HepG2 (cell line): Measurements from ENCODE around the gene STIM2. TPM values are rescaled to one million over a fixed set of nuclear protein-coding genes. Genes with fewer than 3 reads are reported as not detected.

Experiments used
- ARNT ChIP-seq: fragments of 450-650 bp; IDR thresholded peaks from 2 replicates; pipeline ENCODE4 v1.6.1; 2017
- FOXJ3 ChIP-seq: sonication (generic); formaldehyde crosslinking; IDR thresholded peaks from 2 replicates; pipeline ENCODE4 v1.4.0; 2020; ENCODE audit warnings: missing genetic modification reagents, mild to moderate bottlenecking, borderline replicate concordance
- FOXO1 ChIP-seq: sonication (generic); formaldehyde crosslinking; IDR thresholded peaks from 2 replicates; pipeline ENCODE4 v1.4.0; 2020; ENCODE audit warnings: missing genetic modification reagents
- KDM3A ChIP-seq: IDR thresholded peaks from 2 replicates; pipeline ENCODE4 v1.6.1; 2018; ENCODE audit warnings: low read depth, missing compliant biosample characterization
- KLF15 ChIP-seq: sonication (generic); formaldehyde crosslinking; IDR thresholded peaks from 2 replicates; pipeline ENCODE4 v1.8.1; 2023; ENCODE audit warnings: borderline replicate concordance, mild to moderate bottlenecking, inconsistent platforms, missing genetic modification reagents, mixed read lengths
- NR1H2 ChIP-seq: sonication (generic); formaldehyde crosslinking; IDR thresholded peaks from 2 replicates; pipeline ENCODE4 v1.8.1; 2022; ENCODE audit warnings: low read depth, missing genetic modification reagents, borderline replicate concordance
- NR2C2 ChIP-seq: sonication (generic); formaldehyde crosslinking; IDR thresholded peaks from 2 replicates; pipeline ENCODE4 v1.4.0; 2020; ENCODE audit warnings: missing genetic modification reagents, mild to moderate bottlenecking, moderate library complexity, borderline replicate concordance
- PRMT3 ChIP-seq: sonication (generic); formaldehyde crosslinking; IDR thresholded peaks from 2 replicates; pipeline ENCODE4 v1.8.1; 2022; ENCODE audit warnings: low read depth, mild to moderate bottlenecking, moderate library complexity, missing genetic modification reagents, borderline replicate concordance
- PTBP1 ChIP-seq: fragments of 200-400 bp; formaldehyde crosslinking; IDR thresholded peaks from 2 replicates; pipeline ENCODE4 v1.6.1; 2018; ENCODE audit warnings: low read length, low read depth; ENCODE audit not compliant: poor library complexity, severe bottlenecking
- RBFOX2 ChIP-seq: fragments of 200-400 bp; formaldehyde crosslinking; IDR thresholded peaks from 2 replicates; pipeline ENCODE4 v1.6.1; 2017; ENCODE audit warnings: low read depth, mild to moderate bottlenecking, low read length
- SOX13 ChIP-seq, 3 experiments: fragments of 450-650 bp in 1 of 3; sonication (generic) in 1 of 3; formaldehyde crosslinking in 1 of 3; IDR thresholded peaks in 2 of 3; conservative IDR thresholded peaks in 1 of 3; 2 replicates each; pipeline versions ENCODE4 v1.5.0 to v1.6.1; 2016 to 2020; ENCODE audit warnings: antibody characterized with exemption in 1 of 3, mild to moderate bottlenecking in 1 of 3, missing compliant biosample characterization in 1 of 3, missing genetic modification reagents in 1 of 3, moderate library complexity in 1 of 3
- TCF7L2 ChIP-seq: IDR thresholded peaks from 2 replicates; pipeline ENCODE4 v1.6.1; 2011; ENCODE audit warnings: mild to moderate bottlenecking, low read depth, low read length, moderate library complexity
- TEAD3 ChIP-seq: optimal IDR thresholded peaks from 2 replicates; pipeline ENCODE3; 2016; ENCODE audit warnings: borderline replicate concordance
- ZFP62 ChIP-seq: sonication (generic); formaldehyde crosslinking; IDR thresholded peaks from 2 replicates; pipeline ENCODE4 v1.4.0; 2020; ENCODE audit warnings: missing genetic modification reagents
- ZFP90 ChIP-seq: sonication (generic); formaldehyde crosslinking; IDR thresholded peaks from 2 replicates; pipeline ENCODE4 v1.8.0; 2022; ENCODE audit warnings: missing genetic modification reagents, mild to moderate bottlenecking, inconsistent platforms, borderline replicate concordance
- ZKSCAN5 ChIP-seq: sonication (generic); formaldehyde crosslinking; IDR thresholded peaks from 2 replicates; pipeline ENCODE4 v1.5.1; 2020; ENCODE audit warnings: mild to moderate bottlenecking, missing genetic modification reagents
- ZNF20 ChIP-seq: sonication (generic); formaldehyde crosslinking; IDR thresholded peaks from 2 replicates; pipeline ENCODE4 v1.4.0; 2020; ENCODE audit warnings: mild to moderate bottlenecking, moderate library complexity, missing genetic modification reagents
- ZNF510 ChIP-seq: sonication (generic); formaldehyde crosslinking; IDR thresholded peaks from 2 replicates; pipeline ENCODE4 v1.4.0; 2020; ENCODE audit warnings: low read depth, mild to moderate bottlenecking, missing genetic modification reagents
- ZNF720 ChIP-seq: sonication (generic); formaldehyde crosslinking; IDR thresholded peaks from 2 replicates; pipeline ENCODE4 v1.4.0; 2020; ENCODE audit warnings: missing genetic modification reagents
- ZSCAN12 ChIP-seq: sonication (generic); formaldehyde crosslinking; IDR thresholded peaks from 2 replicates; pipeline ENCODE4 v1.9.0; 2021; ENCODE audit warnings: mild to moderate bottlenecking, missing genetic modification reagents
- ZSCAN20 ChIP-seq: sonication (generic); formaldehyde crosslinking; IDR thresholded peaks from 2 replicates; pipeline ENCODE4 v1.4.0; 2020; ENCODE audit warnings: missing genetic modification reagents, mild to moderate bottlenecking, borderline replicate concordance
- ZSCAN31 ChIP-seq: sonication (generic); formaldehyde crosslinking; IDR thresholded peaks from 2 replicates; pipeline ENCODE4 v1.5.0; 2020; ENCODE audit warnings: low read depth, mild to moderate bottlenecking, missing genetic modification reagents
- polyA plus RNA-seq, 8 experiments: library from polyadenylated mRNA; depleted of rRNA in 3 of 8; stranded (reverse) in 7 of 8; unstranded in 1 of 8; fragments of >200 nt; fragmentation: Illumina TruSeq in 4 of 8; extraction: Trizol in 4 of 8; gene quantifications; 2 replicates each; pipeline versions ENCODE4 v1.2.1 to v1.2.3, GENCODE V29; 2011 to 2016; ENCODE audit warnings: low read depth in 4 of 8, missing spikeins in 1 of 8, mixed read lengths in 1 of 8; ENCODE audit not compliant: insufficient read depth in 1 of 8
- total RNA-seq, 5 experiments: library from RNA; depleted of rRNA; stranded (reverse); fragments of >200 nt; fragmentation: Illumina TruSeq; extraction: Trizol; gene quantifications; 2 replicates each; pipeline ENCODE4 v1.2.3, GENCODE V29; 2016; ENCODE audit warnings: low read depth in 1 of 5
- TF ChIP-seq, protein P1 (sequence below): IDR thresholded peaks from 2 replicates; pipeline ENCODE4 v1.6.1; 2016; ENCODE audit warnings: low read depth, control low read depth
- TF ChIP-seq, protein P2 (sequence below): IDR thresholded peaks from 2 replicates; pipeline ENCODE4 v1.6.1; 2016

STIM2 gene
- total and polyA plus RNA-seq, 2 of the 13 experiments (the other 11 are each of a cell fraction or from before 2014, with no cell fraction given): 19.3 to 19.4 TPM

DNA sequence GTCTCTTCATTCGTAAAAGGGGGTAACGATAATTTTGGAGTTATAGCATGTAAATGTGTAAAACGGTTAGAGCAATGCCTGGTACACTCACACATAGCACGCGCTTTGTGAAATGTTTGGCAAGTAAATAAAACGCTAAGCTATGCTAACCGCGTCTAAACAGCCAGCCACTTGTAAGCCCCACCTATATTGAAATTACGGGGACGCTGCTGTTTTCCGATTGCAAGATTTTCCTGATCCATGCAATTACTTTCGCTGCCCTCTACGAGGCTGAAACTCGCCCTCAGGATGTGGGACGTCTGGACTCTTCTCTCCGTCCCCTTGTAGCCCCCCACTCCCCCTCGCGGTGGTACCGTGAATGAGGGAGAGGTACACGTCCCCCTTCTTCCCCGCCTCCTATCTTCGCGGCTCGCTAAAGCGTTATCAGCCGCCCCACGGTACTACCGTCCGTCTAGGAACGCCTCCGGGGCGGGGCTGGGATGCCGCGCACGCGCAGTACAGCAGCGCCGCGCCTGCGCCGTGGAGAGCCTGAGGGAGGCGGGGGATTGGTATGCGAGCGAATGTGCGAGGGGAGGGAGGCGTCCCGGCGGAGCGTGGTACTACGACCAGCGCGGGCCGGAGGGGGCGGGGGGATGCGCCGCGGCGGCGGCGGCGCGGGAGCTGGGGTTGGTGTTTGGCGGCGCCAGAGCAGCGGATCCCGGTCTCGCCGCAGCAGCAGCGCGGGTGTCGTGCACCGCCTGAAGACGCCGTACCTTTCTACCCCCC is at the start of gene STIM2 (continued):
- TF ChIP-seq ZKSCAN5 (no peak), TCF7L2 (no peak), ZFP90 (CRISPR knock-in tag) (peak; percentile 31; the same call in 1 of the 2 replicates), NR2C2 (CRISPR knock-in tag) (0 out of 2 replicates have a peak, but pooled peaks have one; percentile 26), FOXO1 (no peak), KDM3A (no peak), TEAD3 (CRISPR knock-in tag) (peak; percentile 81), PRMT3 (no peak), RBFOX2 (peak; percentile 80), ZNF720 (CRISPR knock-in tag) (no peak), PTBP1 (no peak), FOXJ3 (CRISPR knock-in tag) (no peak), ARNT (no peak), ZFP62 (CRISPR knock-in tag) (no peak), ZNF510 (no peak), ZNF20 (no peak), ZSCAN20 (CRISPR knock-in tag) (no peak), SOX13 (IDR thresholded peaks at IDR 0.05) (no peak), SOX13 (CRISPR knock-in tag; conservative IDR thresholded peaks at IDR 0.05 in 1 of 2, IDR thresholded peaks at IDR 0.05 in 1 of 2) (no peak), NR1H2 (no peak), ZSCAN31 (no peak; the same call in none of the 2 replicates), KLF15 (CRISPR knock-in tag) (no peak), ZSCAN12 (CRISPR knock-in tag) (no peak)
- TF ChIP-seq, protein P1, sequence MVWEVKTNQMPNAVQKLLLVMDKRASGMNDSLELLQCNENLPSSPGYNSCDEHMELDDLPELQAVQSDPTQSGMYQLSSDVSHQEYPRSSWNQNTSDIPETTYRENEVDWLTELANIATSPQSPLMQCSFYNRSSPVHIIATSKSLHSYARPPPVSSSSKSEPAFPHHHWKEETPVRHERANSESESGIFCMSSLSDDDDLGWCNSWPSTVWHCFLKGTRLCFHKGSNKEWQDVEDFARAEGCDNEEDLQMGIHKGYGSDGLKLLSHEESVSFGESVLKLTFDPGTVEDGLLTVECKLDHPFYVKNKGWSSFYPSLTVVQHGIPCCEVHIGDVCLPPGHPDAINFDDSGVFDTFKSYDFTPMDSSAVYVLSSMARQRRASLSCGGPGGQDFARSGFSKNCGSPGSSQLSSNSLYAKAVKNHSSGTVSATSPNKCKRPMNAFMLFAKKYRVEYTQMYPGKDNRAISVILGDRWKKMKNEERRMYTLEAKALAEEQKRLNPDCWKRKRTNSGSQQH: peak; percentile 49; the same call in 1 of the 2 replicates
- TF ChIP-seq, protein P2, sequence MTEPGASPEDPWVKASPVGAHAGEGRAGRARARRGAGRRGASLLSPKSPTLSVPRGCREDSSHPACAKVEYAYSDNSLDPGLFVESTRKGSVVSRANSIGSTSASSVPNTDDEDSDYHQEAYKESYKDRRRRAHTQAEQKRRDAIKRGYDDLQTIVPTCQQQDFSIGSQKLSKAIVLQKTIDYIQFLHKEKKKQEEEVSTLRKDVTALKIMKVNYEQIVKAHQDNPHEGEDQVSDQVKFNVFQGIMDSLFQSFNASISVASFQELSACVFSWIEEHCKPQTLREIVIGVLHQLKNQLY: no peak
